Bronchial epithelial cell (primary cell): ENCODE measurements around the gene DPEP2. TPM values are rescaled to one million over a fixed set of nuclear protein-coding genes. Genes with fewer than 3 reads are reported as not detected.
A peak's percentile ranks its signal among the peaks of the same experiment; 100 is the strongest.

Experiments
- DNase-seq: peaks from one replicate; pipeline ENCODE4 v3.0.0-alpha.2; 2010; ENCODE audit warnings: low read depth
- FAIRE-seq: peaks from 2 replicates; lab custom pipeline; 2011; peaks lifted over from hg19 to GRCh38; lab: Jason Lieb, UNC
- H3K27me3 ChIP-seq: 2 replicates; pipeline ENCODE4 v1.5.1; 2011; ENCODE audit warnings: low read length; ENCODE audit not compliant: control insufficient read depth, insufficient read depth
- H3K36me3 ChIP-seq: 2 replicates; pipeline ENCODE4 v1.5.1; 2011; ENCODE audit warnings: low read length; ENCODE audit not compliant: control insufficient read depth, insufficient read depth
- H3K4me3 ChIP-seq: 2 replicates; pipeline ENCODE4 v1.5.1; 2011; ENCODE audit warnings: mild to moderate bottlenecking, low read depth, low read length, control low read depth
- total RNA-seq: library from RNA; depleted of rRNA; stranded (reverse); fragments of >200 nt; gene quantifications from 2 replicates; pipeline ENCODE4 v1.2.1, GENCODE V29; 2014
- TF ChIP-seq, protein P1 (sequence below): IDR thresholded peaks from 2 replicates; pipeline ENCODE4 v1.5.1; 2011; ENCODE audit warnings: mild to moderate bottlenecking, moderate library complexity, low read length, control low read depth, inconsistent platforms; ENCODE audit not compliant: insufficient read depth, severe bottlenecking

The DPEP2 gene
- total RNA-seq, 1 donor from 2014 or later = not detected

DNA sequence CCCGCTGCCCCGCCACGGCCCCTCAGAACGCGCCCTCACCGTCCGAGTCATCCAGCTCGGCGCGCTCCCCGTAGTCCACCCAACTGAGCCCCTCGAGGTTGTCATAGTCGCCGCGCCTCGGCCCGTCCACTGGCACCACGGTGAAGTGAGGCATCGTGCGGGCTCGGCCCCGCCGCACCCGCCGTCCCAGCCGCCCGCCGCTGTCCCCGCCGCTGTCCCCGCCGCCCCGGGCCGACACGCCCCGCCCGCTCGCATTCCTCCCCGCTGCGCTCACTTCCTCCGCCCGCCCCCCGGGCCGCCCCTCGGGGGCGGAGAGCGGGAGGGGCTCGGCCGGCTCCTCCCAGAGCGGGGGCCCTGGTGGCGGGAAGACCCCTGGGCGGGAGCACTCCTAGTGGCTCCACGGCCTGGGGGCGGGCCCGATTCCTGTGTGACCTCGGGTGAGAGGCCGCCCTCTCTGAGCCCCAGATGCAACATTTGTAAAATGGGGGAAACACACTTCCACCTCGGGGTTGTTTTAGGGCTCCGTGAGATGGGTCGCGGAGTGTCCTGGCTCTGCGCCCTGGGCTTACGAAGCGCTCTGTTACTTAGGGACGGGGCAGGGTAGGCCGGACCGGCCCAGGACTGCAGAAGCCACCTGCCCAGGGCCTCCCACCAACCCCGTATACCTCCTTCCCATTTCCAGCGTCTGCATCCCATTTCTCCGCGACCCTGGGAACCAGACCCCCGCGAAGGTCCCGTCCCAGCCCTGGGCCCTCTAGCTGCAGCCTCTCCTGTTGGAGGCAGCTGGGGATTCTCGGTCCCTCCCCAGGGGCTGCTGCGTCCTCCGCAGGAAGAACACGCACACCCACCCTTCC lies 30.7 kb downstream of the DPEP2 start, which contains the start of gene SLC12A4:
SLC12A4 (minus strand) TSS at position 238 of the 854 bp plus-strand sequence; CDS start at position 154, 84 bp downstream.
- FAIRE-seq (no peak), DNase-seq (peak; percentile 33)
- peak within 1 kb of the TSS; percentile 87 for H3K4me3 ChIP-seq
- no peaks in the 10 kb centered on the region for H3K27me3 ChIP-seq
- H3K36me3 ChIP-seq = peaks cover under 1% of the 10 kb centered on the region
- TF ChIP-seq, protein P1, sequence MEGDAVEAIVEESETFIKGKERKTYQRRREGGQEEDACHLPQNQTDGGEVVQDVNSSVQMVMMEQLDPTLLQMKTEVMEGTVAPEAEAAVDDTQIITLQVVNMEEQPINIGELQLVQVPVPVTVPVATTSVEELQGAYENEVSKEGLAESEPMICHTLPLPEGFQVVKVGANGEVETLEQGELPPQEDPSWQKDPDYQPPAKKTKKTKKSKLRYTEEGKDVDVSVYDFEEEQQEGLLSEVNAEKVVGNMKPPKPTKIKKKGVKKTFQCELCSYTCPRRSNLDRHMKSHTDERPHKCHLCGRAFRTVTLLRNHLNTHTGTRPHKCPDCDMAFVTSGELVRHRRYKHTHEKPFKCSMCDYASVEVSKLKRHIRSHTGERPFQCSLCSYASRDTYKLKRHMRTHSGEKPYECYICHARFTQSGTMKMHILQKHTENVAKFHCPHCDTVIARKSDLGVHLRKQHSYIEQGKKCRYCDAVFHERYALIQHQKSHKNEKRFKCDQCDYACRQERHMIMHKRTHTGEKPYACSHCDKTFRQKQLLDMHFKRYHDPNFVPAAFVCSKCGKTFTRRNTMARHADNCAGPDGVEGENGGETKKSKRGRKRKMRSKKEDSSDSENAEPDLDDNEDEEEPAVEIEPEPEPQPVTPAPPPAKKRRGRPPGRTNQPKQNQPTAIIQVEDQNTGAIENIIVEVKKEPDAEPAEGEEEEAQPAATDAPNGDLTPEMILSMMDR = peak; percentile 9

DNA sequence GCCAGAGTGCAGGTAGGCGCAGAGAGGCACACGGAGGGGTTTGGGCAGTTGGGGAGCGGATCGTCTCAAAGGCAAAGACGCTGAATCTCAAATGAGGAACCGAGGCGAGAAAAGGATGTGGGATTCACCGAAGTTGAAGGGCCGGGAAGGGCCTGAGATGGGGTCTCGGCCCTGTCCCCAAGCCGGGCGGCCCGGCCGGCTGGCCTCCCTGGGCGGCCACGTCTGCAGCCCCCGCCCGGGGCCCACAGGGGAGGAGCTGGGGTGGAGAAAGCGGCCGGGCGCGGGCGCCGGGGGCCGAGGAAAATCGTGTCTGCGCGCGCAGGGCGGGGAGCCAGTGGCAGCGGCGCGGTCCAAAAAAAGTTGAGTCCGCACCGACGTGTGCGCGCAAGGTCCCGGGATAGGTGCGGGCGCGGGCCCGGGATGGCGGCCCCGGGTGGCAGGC lies 31.3 kb downstream of the DPEP2 start:
- TF ChIP-seq, protein P1 = no peak
- no peak for DNase-seq
- Histone ChIP-seq H3K27me3 (no peaks in the 10 kb centered on the region), H3K4me3 (peak overlapping the region; percentile 87), H3K36me3 (peaks cover 7% of the 10 kb centered on the region)
- no peak for FAIRE-seq

DNA sequence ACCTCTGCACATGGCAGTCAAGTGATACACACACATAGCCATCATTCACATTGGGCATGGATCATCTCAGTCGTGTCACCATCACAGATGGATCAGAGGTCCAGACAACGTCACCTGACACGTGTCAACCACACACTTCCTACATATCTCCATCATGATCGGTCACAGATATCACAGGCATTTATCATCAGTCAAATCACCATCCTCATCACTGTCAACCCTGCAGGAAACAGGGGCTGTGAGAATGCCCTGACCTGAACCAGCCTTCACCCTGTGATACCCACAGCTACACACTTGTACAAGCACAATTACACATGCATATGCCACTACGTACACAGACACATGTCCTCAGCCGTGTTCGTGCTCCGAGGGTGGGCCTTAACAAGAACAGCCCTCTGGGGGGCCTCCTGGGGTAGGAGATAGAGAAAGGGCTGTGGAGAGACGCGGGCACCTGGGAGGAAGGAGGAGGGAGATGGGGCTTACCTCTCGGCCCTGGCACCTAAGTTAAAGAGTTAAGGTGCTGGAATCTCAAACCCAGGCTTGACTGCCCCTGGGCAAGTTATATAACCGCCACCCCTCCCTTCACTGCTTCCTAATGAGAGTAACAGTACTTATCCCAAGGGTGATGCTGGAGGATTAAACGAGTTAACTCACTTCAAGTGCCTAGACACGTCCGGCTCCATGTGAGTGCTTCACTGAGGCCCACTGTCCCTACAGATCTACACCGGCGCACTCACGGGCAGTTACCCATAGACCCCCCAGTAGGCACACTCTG lies 31.9 kb downstream of the DPEP2 start:
- Histone ChIP-seq H3K4me3 (peak overlapping the region; percentile 87), H3K27me3 (no peaks in the 10 kb centered on the region), H3K36me3 (peaks cover 10% of the 10 kb centered on the region)
- DNase-seq (peak; percentile 45), FAIRE-seq (no peak)
- TF ChIP-seq, protein P1 = no peak

DNA sequence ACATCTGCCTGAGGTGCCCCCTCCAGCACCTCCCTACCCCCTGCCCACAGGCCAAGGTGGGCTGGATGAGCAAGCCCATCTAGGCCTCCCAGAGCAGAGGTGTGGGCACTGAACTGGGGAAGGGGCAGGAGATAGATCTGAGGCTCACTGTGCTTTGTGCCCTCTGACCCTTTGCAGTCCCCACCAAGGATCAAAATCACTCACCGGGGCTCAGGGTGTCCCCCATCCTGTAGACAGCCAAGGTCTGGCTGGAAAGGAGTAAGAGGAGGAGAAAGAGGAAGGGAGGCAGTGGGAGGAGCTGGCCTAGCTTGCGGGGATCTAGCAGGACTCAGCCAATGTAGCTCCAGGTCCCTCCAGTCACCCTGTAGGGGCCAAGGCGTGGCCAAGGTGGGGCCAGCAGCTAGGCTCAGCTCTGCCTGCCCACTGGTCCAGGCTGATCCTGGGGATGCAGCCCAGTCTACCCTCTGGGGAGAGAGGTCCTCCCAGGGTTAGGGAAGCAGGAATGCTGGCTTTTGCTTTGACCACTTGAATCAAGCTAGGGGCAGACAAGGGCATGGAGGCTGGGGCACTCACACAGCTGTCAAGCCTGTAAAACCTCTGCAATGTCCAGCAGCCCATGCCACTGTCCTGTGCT lies 32.6 kb downstream of the DPEP2 start:
- DNase-seq = peak; percentile 64
- Histone ChIP-seq H3K36me3 (peaks cover 10% of the 10 kb centered on the region), H3K27me3 (no peaks in the 10 kb centered on the region), H3K4me3 (peak overlapping the region; percentile 87)
- TF ChIP-seq, protein P1 = no peak
- FAIRE-seq = no peak

DNA sequence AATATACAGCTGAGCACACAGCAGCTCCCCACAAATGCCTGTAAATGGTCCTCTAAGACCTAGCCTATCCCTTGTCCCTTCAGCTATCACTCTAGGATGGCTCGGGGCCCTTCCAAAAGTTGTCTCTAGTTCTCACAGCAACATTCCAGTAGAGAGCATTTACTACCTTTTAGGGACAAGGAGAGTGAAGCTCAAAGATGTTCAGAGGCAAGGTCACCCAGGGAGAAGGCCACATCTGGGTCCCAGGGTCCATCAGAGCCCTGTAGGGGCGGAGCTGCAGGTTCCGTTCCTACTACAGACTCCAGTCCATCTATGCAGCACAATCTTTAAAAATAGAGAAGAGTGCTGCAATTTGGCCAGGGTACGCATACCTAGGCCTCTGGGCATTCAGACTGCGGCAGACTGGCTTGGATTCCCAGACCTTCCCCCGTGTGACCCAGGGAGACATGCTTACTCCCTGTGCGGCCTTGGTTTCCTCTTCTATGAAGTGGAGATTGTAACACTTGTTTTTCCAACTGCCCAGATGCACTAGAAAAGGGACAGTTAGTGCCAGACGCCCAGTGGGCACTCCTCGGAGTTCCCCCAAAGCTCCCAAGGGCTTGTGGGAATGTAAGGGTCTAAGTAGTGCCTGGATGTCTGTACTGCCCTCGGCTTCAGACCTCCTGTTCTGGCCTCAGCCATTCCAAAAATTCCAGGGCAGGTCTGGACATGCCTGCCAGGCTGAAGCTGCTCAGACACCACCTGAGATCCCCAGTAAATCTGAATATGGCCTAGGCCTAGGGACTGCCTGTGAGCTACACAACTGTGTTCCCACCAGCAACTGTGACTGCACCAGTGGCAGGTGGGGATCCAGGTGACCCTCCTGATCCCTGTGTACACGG lies 33.4 kb downstream of the DPEP2 start:
- TF ChIP-seq, protein P1 = no peak
- DNase-seq (peak; percentile 72), FAIRE-seq (no peak)

More for the DNA sequence above, 33.4 kb downstream of the DPEP2 start:
- peak overlapping the region; percentile 87 for H3K4me3 ChIP-seq
- H3K36me3 ChIP-seq = peaks cover 13% of the 10 kb centered on the region
- H3K27me3 ChIP-seq = no peaks in the 10 kb centered on the region
